Measurements from ENCODE around the gene CEPT1. TPM values are rescaled to one million over a fixed set of nuclear protein-coding genes. Genes with fewer than 3 reads are reported as not detected.
A peak's percentile ranks its signal among the peaks of the same experiment; 100 is the strongest.

CEPT1 gene
- total and polyA plus RNA-seq, 9 of the 15 experiments (the other 6 are each of a cell fraction or from before 2014, with no cell fraction given), result 24.4 to 72.6 (median 42.4) TPM

- TF ChIP-seq CUX1 (CRISPR knock-in tag; IDR thresholded peaks at IDR 0.05) (no peak), CXXC5 (CRISPR knock-in tag; IDR thresholded peaks at IDR 0.05) (peak; percentile 74), ETS1 (conservative IDR thresholded peaks at IDR 0.05; ENCODE audit: control insufficient read depth, low read depth, low read length) (peak; percentile 57; the same call in 1 of the 2 replicates), ZNF311 (CRISPR knock-in tag; IDR thresholded peaks at IDR 0.05) (no peak), GTF2B (IDR thresholded peaks at IDR 0.05; ENCODE audit: extremely low read depth, insufficient read length) (no peak), ARID1B (IDR thresholded peaks at IDR 0.05) (peak; percentile 41; the same call in 1 of the 2 replicates), GABPB1 (CRISPR knock-in tag; IDR thresholded peaks at IDR 0.05) (peak; percentile 26), TARDBP (IDR thresholded peaks at IDR 0.05) (0 out of 2 replicates have a peak, but pooled peaks have one; percentile 47), ELF4 (CRISPR knock-in tag; IDR thresholded peaks at IDR 0.05) (peak; percentile 22), ZNF766 (CRISPR knock-in tag; conservative IDR thresholded peaks at IDR 0.05) (peak; percentile 90), HDAC1 (IDR thresholded peaks at IDR 0.05) (peak in 1 of 2 experiments; percentile 83; a peak in 2 of 4 replicates), MTA2 (IDR thresholded peaks at IDR 0.05; ENCODE audit: low read depth) (peak; percentile 8; the same call in 1 of the 2 replicates), JUND (IDR thresholded peaks at IDR 0.05; ENCODE audit: borderline replicate concordance, low read depth, low read length) (peak; percentile 30; the same call in 1 of the 2 replicates), JUND (tag; IDR thresholded peaks at IDR 0.05; ENCODE audit: borderline replicate concordance, low read depth, low read length) (peak; percentile 24; the same call in 1 of the 3 replicates), LARP7 (IDR thresholded peaks at IDR 0.05) (peak; percentile 90; the same call in 1 of the 2 replicates), MXI1 (IDR thresholded peaks at IDR 0.05; ENCODE audit: low read depth, low read length) (0 out of 2 replicates have a peak, but pooled peaks have one; percentile 9), FOXP1 (CRISPR knock-in tag; IDR thresholded peaks at IDR 0.05) (no peak), NR0B1 (IDR thresholded peaks at IDR 0.05; ENCODE audit: partially characterized antibody) (no peak)
Observed at GRCh38 chr1:111139956-111140679, at the start of gene CEPT1, which contains the start of gene DRAM2 (continued).

Data from K562 (cell line).